HCT116 (cell line): Measurements from ENCODE around the gene RECK.

Source experiments
- EGR1 ChIP-seq: IDR thresholded peaks from 2 replicates; pipeline ENCODE4 v1.6.1; 2012; ENCODE audit warnings: low read depth
- ELF1 ChIP-seq: IDR thresholded peaks from 2 replicates; pipeline ENCODE4 v1.6.1; 2012; ENCODE audit warnings: low read depth, borderline replicate concordance
- POLR2A ChIP-seq: IDR thresholded peaks from 2 replicates; pipeline ENCODE4 v1.7.0; 2011; ENCODE audit warnings: borderline replicate concordance; ENCODE audit not compliant: insufficient read depth, insufficient read length; ENCODE audit errors: extremely low read depth
- POLR2AphosphoS5 ChIP-seq: IDR thresholded peaks from 2 replicates; pipeline ENCODE4 v1.6.1; 2011; ENCODE audit warnings: mild to moderate bottlenecking, low read depth, low read length, moderate library complexity
- SP1 ChIP-seq: IDR thresholded peaks from 2 replicates; pipeline ENCODE4 v1.6.1; 2012; ENCODE audit warnings: low read depth
- ZFX ChIP-seq: fragments of 450-650 bp; IDR thresholded peaks from 2 replicates; pipeline ENCODE4 v1.6.1; 2017
- ZNF274 ChIP-seq: fragments of 200-500 bp; sonication (Bioruptor generic); IDR thresholded peaks from 2 replicates; pipeline ENCODE4 v1.6.1; 2014; ENCODE audit warnings: mild to moderate bottlenecking, low read depth, low read length, inconsistent platforms
- TF ChIP-seq, protein P1 (sequence below), 3 experiments: fragments of 200-600 bp in 1 of 3; sonication (generic) in 1 of 3; IDR thresholded peaks in 2 of 3; conservative IDR thresholded peaks in 1 of 3; 2 replicates each; pipeline ENCODE4 v1.5.1; 2012 to 2017; ENCODE audit warnings: low read depth in 2 of 3, low read length in 2 of 3, antibody characterized with exemption in 1 of 3, borderline replicate concordance in 1 of 3, control low read depth in 1 of 3, mild to moderate bottlenecking in 1 of 3, mixed read lengths in 1 of 3, mixed run types in 1 of 3, moderate library complexity in 1 of 3; ENCODE audit not compliant: insufficient read depth in 1 of 3
- TF ChIP-seq, protein P2 (sequence below): IDR thresholded peaks from 2 replicates; pipeline ENCODE4 v1.6.1; 2012
- TF ChIP-seq, protein P3 (sequence below): IDR thresholded peaks from 2 replicates; pipeline ENCODE4 v1.6.1; 2011; ENCODE audit warnings: mild to moderate bottlenecking, low read length, moderate library complexity; ENCODE audit not compliant: insufficient replicate concordance; ENCODE audit errors: extremely low read depth

GRCh38 chr9:36039696-36040095 lies 3.0 kb downstream of the RECK start:
- TF ChIP-seq, protein P1, sequence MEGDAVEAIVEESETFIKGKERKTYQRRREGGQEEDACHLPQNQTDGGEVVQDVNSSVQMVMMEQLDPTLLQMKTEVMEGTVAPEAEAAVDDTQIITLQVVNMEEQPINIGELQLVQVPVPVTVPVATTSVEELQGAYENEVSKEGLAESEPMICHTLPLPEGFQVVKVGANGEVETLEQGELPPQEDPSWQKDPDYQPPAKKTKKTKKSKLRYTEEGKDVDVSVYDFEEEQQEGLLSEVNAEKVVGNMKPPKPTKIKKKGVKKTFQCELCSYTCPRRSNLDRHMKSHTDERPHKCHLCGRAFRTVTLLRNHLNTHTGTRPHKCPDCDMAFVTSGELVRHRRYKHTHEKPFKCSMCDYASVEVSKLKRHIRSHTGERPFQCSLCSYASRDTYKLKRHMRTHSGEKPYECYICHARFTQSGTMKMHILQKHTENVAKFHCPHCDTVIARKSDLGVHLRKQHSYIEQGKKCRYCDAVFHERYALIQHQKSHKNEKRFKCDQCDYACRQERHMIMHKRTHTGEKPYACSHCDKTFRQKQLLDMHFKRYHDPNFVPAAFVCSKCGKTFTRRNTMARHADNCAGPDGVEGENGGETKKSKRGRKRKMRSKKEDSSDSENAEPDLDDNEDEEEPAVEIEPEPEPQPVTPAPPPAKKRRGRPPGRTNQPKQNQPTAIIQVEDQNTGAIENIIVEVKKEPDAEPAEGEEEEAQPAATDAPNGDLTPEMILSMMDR (IDR thresholded peaks at IDR 0.05 in 2 of 3, conservative IDR thresholded peaks at IDR 0.05 in 1 of 3; ENCODE audit: borderline replicate concordance in 1 of 3, insufficient read depth in 1 of 3, low read depth in 2 of 3, low read length in 2 of 3): no peak
- no peak for TF ChIP-seq POLR2AphosphoS5
- TF ChIP-seq EGR1: no peak
- TF ChIP-seq POLR2A: no peak
- TF ChIP-seq ELF1: no peak
- TF ChIP-seq, protein P2, sequence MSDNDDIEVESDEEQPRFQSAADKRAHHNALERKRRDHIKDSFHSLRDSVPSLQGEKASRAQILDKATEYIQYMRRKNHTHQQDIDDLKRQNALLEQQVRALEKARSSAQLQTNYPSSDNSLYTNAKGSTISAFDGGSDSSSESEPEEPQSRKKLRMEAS: no peak
- no peak for TF ChIP-seq ZFX
- no peak for TF ChIP-seq ZNF274
- TF ChIP-seq, protein P3, sequence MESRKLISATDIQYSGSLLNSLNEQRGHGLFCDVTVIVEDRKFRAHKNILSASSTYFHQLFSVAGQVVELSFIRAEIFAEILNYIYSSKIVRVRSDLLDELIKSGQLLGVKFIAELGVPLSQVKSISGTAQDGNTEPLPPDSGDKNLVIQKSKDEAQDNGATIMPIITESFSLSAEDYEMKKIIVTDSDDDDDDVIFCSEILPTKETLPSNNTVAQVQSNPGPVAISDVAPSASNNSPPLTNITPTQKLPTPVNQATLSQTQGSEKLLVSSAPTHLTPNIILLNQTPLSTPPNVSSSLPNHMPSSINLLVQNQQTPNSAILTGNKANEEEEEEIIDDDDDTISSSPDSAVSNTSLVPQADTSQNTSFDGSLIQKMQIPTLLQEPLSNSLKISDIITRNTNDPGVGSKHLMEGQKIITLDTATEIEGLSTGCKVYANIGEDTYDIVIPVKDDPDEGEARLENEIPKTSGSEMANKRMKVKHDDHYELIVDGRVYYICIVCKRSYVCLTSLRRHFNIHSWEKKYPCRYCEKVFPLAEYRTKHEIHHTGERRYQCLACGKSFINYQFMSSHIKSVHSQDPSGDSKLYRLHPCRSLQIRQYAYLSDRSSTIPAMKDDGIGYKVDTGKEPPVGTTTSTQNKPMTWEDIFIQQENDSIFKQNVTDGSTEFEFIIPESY: no peak
- TF ChIP-seq SP1: no peak
